H1 (cell line): ENCODE measurements around the gene SLC1A4. TPM values are rescaled to one million over a fixed set of nuclear protein-coding genes. Genes with fewer than 3 reads are reported as not detected.

ENCODE experiments used
- CTCF ChIA-PET: fragments of 300-600 bp; sonication (Branson Sonifier 250); formaldehyde crosslinking; loops from one replicate; lab custom pipeline; 2021; ENCODE audit not compliant: partially characterized antibody; lab: Charles Lee
- POLR2A ChIA-PET: fragments of 300-600 bp; sonication (Branson Sonifier 250); formaldehyde crosslinking; loops from one replicate; lab custom pipeline; 2021; ENCODE audit warnings: inconsistent platforms; ENCODE audit not compliant: partially characterized antibody; lab: Charles Lee
- DNase-seq, 2 experiments: peaks; one replicate each; pipeline versions ENCODE4 v3.0.0 to v3.0.0-alpha.2; 2010 to 2022; ENCODE audit warnings: low spot score in 2 of 2, low read depth in 1 of 2, mixed read lengths in 1 of 2
- FAIRE-seq: peaks from 2 replicates; lab custom pipeline; 2011; peaks lifted over from hg19 to GRCh38; lab: Jason Lieb, UNC
- H2AFZ ChIP-seq: 2 replicates; pipeline ENCODE4 v1.8.1; 2012; ENCODE audit warnings: low read length, inconsistent platforms
- H2AK5ac ChIP-seq: 2 replicates; pipeline ENCODE4 v1.6.1; 2013; ENCODE audit warnings: low read depth, low read length
- H2BK120ac ChIP-seq: replicated peaks from 2 replicates; pipeline ENCODE3; 2013; ENCODE audit warnings: low read depth, low read length, inconsistent platforms
- H2BK12ac ChIP-seq: 2 replicates; pipeline ENCODE4 v1.6.1; 2013; ENCODE audit warnings: low read depth, low read length
- H2BK15ac ChIP-seq: 2 replicates; pipeline ENCODE4 v1.6.1; 2013; ENCODE audit warnings: low read length
- H2BK20ac ChIP-seq: 2 replicates; pipeline ENCODE4 v1.6.1; 2013; ENCODE audit warnings: low read length
- H2BK5ac ChIP-seq: 2 replicates; pipeline ENCODE4 v1.6.1; 2013; ENCODE audit warnings: low read depth, low read length
- H3K14ac ChIP-seq: 2 replicates; pipeline ENCODE4 v1.6.1; 2013; ENCODE audit warnings: inconsistent platforms; ENCODE audit not compliant: insufficient read length
- H3K18ac ChIP-seq: 2 replicates; pipeline ENCODE4 v1.6.1; 2013; ENCODE audit warnings: low read length; ENCODE audit errors: extremely low read depth
- H3K23ac ChIP-seq: 2 replicates; pipeline ENCODE4 v1.6.1; 2013; ENCODE audit warnings: inconsistent platforms; ENCODE audit not compliant: insufficient read length
- H3K23me2 ChIP-seq: 2 replicates; pipeline ENCODE4 v1.6.1; 2013; ENCODE audit warnings: low read depth, low read length
- H3K27ac ChIP-seq: 2 replicates; pipeline ENCODE4 v1.6.1; 2011; ENCODE audit warnings: low read depth, low read length, inconsistent platforms
- H3K27me3 ChIP-seq, 4 experiments: replicated peaks in 1 of 4; 1 replicate in 1 of 4; 2 replicates in 3 of 4; pipeline versions ENCODE4 v1.6.1 to v1.8.1; 2011 to 2013; ENCODE audit warnings: low read length in 3 of 4, mild to moderate bottlenecking in 3 of 4, inconsistent platforms in 2 of 4, mixed read lengths in 2 of 4, moderate library complexity in 1 of 4; ENCODE audit not compliant: control insufficient read depth in 3 of 4, insufficient read depth in 3 of 4; ENCODE audit errors: extremely low read depth in 1 of 4
- H3K36me3 ChIP-seq, 4 experiments: 2 replicates each; pipeline versions ENCODE4 v1.6.1 to v1.8.1; 2011 to 2013; ENCODE audit warnings: mild to moderate bottlenecking in 4 of 4, low read length in 3 of 4, moderate library complexity in 2 of 4, control low read depth in 1 of 4, inconsistent platforms in 1 of 4; ENCODE audit not compliant: insufficient read depth in 4 of 4, control insufficient read depth in 2 of 4
- H3K4ac ChIP-seq: replicated peaks from 2 replicates; pipeline ENCODE3; 2013; ENCODE audit warnings: low read length, low read depth, mixed read lengths, inconsistent platforms; ENCODE audit not compliant: insufficient read length
- H3K4me1 ChIP-seq, 4 experiments: replicated peaks in 1 of 4; 1 replicate in 1 of 4; 2 replicates in 3 of 4; pipeline versions ENCODE4 v1.6.1 to v1.8.1; 2011 to 2013; ENCODE audit warnings: low read length in 3 of 4, inconsistent platforms in 2 of 4, mixed read lengths in 1 of 4; ENCODE audit not compliant: insufficient read depth in 4 of 4, control insufficient read depth in 3 of 4
- H3K4me2 ChIP-seq, 2 experiments: 2 replicates each; pipeline versions ENCODE4 v1.6.1 to v1.8.1; 2011 to 2013; ENCODE audit warnings: low read depth in 2 of 2, low read length in 2 of 2, control low read depth in 1 of 2, inconsistent platforms in 1 of 2, mild to moderate bottlenecking in 1 of 2; ENCODE audit not compliant: insufficient read depth in 1 of 2
- H3K4me3 ChIP-seq, 4 experiments: fragments of 200-600, 300-600 bp in 1 of 4; sonication (generic), shearing (Covaris generic), sonication (Bioruptor Twin) in 1 of 4; 2 replicates each; pipeline versions ENCODE4 v1.5.1 to v1.8.1; 2011 to 2016; ENCODE audit warnings: low read length in 4 of 4, low read depth in 3 of 4, control low read depth in 2 of 4, inconsistent platforms in 2 of 4, mild to moderate bottlenecking in 2 of 4, mixed read lengths in 1 of 4, moderate library complexity in 1 of 4; ENCODE audit not compliant: insufficient read depth in 2 of 4; ENCODE audit errors: extremely low read depth in 1 of 4
- H3K56ac ChIP-seq: replicated peaks from 2 replicates; pipeline ENCODE3; 2013; ENCODE audit warnings: low read depth, mild to moderate bottlenecking, mixed read lengths, low read length, inconsistent platforms; ENCODE audit not compliant: insufficient read length
- H3K79me1 ChIP-seq: 2 replicates; pipeline ENCODE4 v1.6.1; 2013; ENCODE audit warnings: low read depth, low read length, control low read depth
- H3K79me2 ChIP-seq, 2 experiments: 2 replicates each; pipeline versions ENCODE4 v1.6.1 to v1.8.1; 2012 to 2013; ENCODE audit warnings: low read length in 2 of 2, mild to moderate bottlenecking in 2 of 2, inconsistent platforms in 1 of 2; ENCODE audit not compliant: insufficient read depth in 2 of 2, control insufficient read depth in 1 of 2
- H3K9ac ChIP-seq, 4 experiments: replicated peaks in 1 of 4; 1 replicate in 1 of 4; 2 replicates in 3 of 4; pipeline versions ENCODE4 v1.6.1 to v1.8.1; 2011 to 2013; ENCODE audit warnings: low read depth in 3 of 4, low read length in 3 of 4, control low read depth in 2 of 4, mild to moderate bottlenecking in 2 of 4, moderate library complexity in 2 of 4, inconsistent platforms in 1 of 4; ENCODE audit errors: extremely low read depth in 1 of 4
- H3K9me3 ChIP-seq, 2 experiments: 2 replicates each; pipeline versions ENCODE4 v1.6.1 to v1.8.1; 2012 to 2013; ENCODE audit warnings: mild to moderate bottlenecking in 2 of 2, moderate library complexity in 2 of 2, control low read depth in 1 of 2, inconsistent platforms in 1 of 2, low read depth in 1 of 2, low read length in 1 of 2, mixed read lengths in 1 of 2; ENCODE audit not compliant: insufficient read depth in 2 of 2
- H4K20me1 ChIP-seq, 2 experiments: replicated peaks in 1 of 2; 2 replicates each; pipeline versions ENCODE3 to v1.8.1; 2011 to 2013; ENCODE audit warnings: inconsistent platforms in 2 of 2, low read length in 2 of 2, mild to moderate bottlenecking in 1 of 2; ENCODE audit not compliant: insufficient read depth in 2 of 2, control insufficient read depth in 1 of 2
- H4K5ac ChIP-seq: 2 replicates; pipeline ENCODE4 v1.6.1; 2013; ENCODE audit warnings: low read length, low read depth, mixed read lengths, inconsistent platforms; ENCODE audit not compliant: insufficient read length
- H4K8ac ChIP-seq: 2 replicates; pipeline ENCODE4 v1.8.0; 2013; ENCODE audit warnings: mild to moderate bottlenecking, moderate library complexity, low read length, inconsistent platforms; ENCODE audit not compliant: insufficient read depth; ENCODE audit errors: extremely low read depth
- H4K91ac ChIP-seq: replicated peaks from 2 replicates; pipeline ENCODE3; 2013; ENCODE audit warnings: low read length, mixed read lengths, inconsistent platforms; ENCODE audit not compliant: insufficient read length
- BACH1 ChIP-seq: IDR thresholded peaks from 2 replicates; pipeline ENCODE4 v1.6.1; 2012; ENCODE audit warnings: low read length, improper control_type of control experiment
- BCL11A ChIP-seq, 2 experiments: IDR thresholded peaks; one replicate each; pipeline ENCODE4 v1.6.1; 2011; ENCODE audit warnings: low read depth in 2 of 2, low read length in 2 of 2, mild to moderate bottlenecking in 2 of 2
- CHD1 ChIP-seq: IDR thresholded peaks from 2 replicates; pipeline ENCODE4 v1.6.1; 2012; ENCODE audit warnings: low read depth, low read length, improper control_type of control experiment
- CREB1 ChIP-seq: IDR thresholded peaks from 2 replicates; pipeline ENCODE4 v1.6.1; 2012; ENCODE audit warnings: inconsistent platforms
- EGR1 ChIP-seq: IDR thresholded peaks from 2 replicates; pipeline ENCODE4 v1.6.1; 2011; ENCODE audit warnings: low read depth, low read length, borderline replicate concordance
- EP300 ChIP-seq, 2 experiments: IDR thresholded peaks; 1 replicate in 1 of 2; 2 replicates in 1 of 2; pipeline ENCODE4 v1.6.1; 2011 to 2012; ENCODE audit warnings: low read depth in 2 of 2, low read length in 2 of 2, mild to moderate bottlenecking in 2 of 2, borderline replicate concordance in 1 of 2, inconsistent platforms in 1 of 2, moderate library complexity in 1 of 2
- HDAC2 ChIP-seq, 2 experiments: fragments of 300-600 bp in 1 of 2; sonication (generic) in 1 of 2; IDR thresholded peaks; 2 replicates each; pipeline ENCODE4 v1.6.1; 2011 to 2012; ENCODE audit warnings: low read depth in 2 of 2, low read length in 2 of 2, mild to moderate bottlenecking in 2 of 2, moderate library complexity in 2 of 2, borderline replicate concordance in 1 of 2, inconsistent platforms in 1 of 2
- JUN ChIP-seq: IDR thresholded peaks from 2 replicates; pipeline ENCODE4 v1.6.1; 2011; ENCODE audit warnings: low read depth, mild to moderate bottlenecking, improper control_type of control experiment, low read length
- KDM1A ChIP-seq: fragments of 200-600, 300-600 bp; sonication (generic); IDR thresholded peaks from 2 replicates; pipeline ENCODE4 v1.7.1; 2016; ENCODE audit warnings: mild to moderate bottlenecking, low read length, borderline replicate concordance
- POU5F1 ChIP-seq: IDR thresholded peaks from 2 replicates; pipeline ENCODE4 v1.6.1; 2011; ENCODE audit warnings: low read depth, mild to moderate bottlenecking, low read length, moderate library complexity
- SIN3A ChIP-seq, 2 experiments: IDR thresholded peaks in 1 of 2; conservative IDR thresholded peaks in 1 of 2; 2 replicates each; pipeline ENCODE4 v1.6.1; 2011 to 2012; ENCODE audit warnings: low read length in 2 of 2, improper control_type of control experiment in 1 of 2, low read depth in 1 of 2, mild to moderate bottlenecking in 1 of 2
- SIRT6 ChIP-seq: IDR thresholded peaks from one replicate; pipeline ENCODE4 v1.7.1; 2012; ENCODE audit warnings: low read length, inconsistent platforms
- SRF ChIP-seq: IDR thresholded peaks from 2 replicates; pipeline ENCODE4 v1.6.1; 2011; ENCODE audit warnings: mild to moderate bottlenecking, low read depth, low read length, moderate library complexity
- WGBS, 2 experiments: shearing (Covaris generic) in 1 of 2; methylation state at CpG; one replicate each; pipeline versions ENCODE4 v1.1.6 to v1.1.7; 2013 to 2015; ENCODE audit warnings: low lambda C conversion rate in 2 of 2, mixed read lengths in 2 of 2, inconsistent platforms in 1 of 2, low coverage in 1 of 2, missing lambda C conversion rate in 1 of 2; ENCODE audit not compliant: insufficient replicate concordance in 2 of 2, insufficient coverage in 1 of 2, insufficient read length in 1 of 2; ENCODE audit errors: extremely low coverage in 1 of 2, missing lambda C conversion rate in 1 of 2; 5-methylcytosine and 5-hydroxymethylcytosine counted together
- polyA plus RNA-seq, 7 experiments: library from polyadenylated mRNA; depleted of rRNA in 3 of 7; stranded (reverse) in 5 of 7; unstranded in 2 of 7; fragments of >200 nt in 5 of 7; fragments of 200-250 nt in 2 of 7; gene quantifications; 1 replicate in 5 of 7; 2 replicates in 1 of 7; 4 replicates in 1 of 7; pipeline versions ENCODE4 v1.2.1 to v1.2.3, GENCODE V29; 2011 to 2013; ENCODE audit warnings: missing spikeins in 2 of 7, mixed read lengths in 2 of 7
- total RNA-seq: library from RNA; stranded (reverse); fragmentation: NEBNext Ultra II Directional; extraction: Animal tissue kit (Norgen Biotek cat#: 25700); gene quantifications from 2 replicates; pipeline ENCODE4 v1.2.1, GENCODE V29; 2021

The SLC1A4 gene
- total and polyA plus RNA-seq, 2 of the 8 experiments (the other 6 are each of a cell fraction or from before 2014, with no cell fraction given) = 0.44 to 0.86 TPM

GRCh38 chr2:65003037-65003436 lies 13.8 kb downstream of the SLC1A4 start:
- H2BK20ac ChIP-seq = no peak overlapping the region
- no peak overlapping the region for H3K4ac ChIP-seq
- ChIA-PET CTCF (interaction anchor here (1.1 to 1.4 kb wide), 2 partner anchors 25 to 39 kb away, joined by 3 read pairs; no protein-coding TSS in a partner anchor), POLR2A (interaction anchor here (2.5 kb wide), 1 partner anchor 12 kb away, joined by 9 read pairs; no protein-coding TSS in a partner anchor)
- H3K23ac ChIP-seq = no peak overlapping the region
- H4K8ac ChIP-seq = no peak overlapping the region
- H2BK15ac ChIP-seq = no peak overlapping the region
- H3K79me1 ChIP-seq = no peaks in the 10 kb centered on the region
- no peak for TF ChIP-seq BACH1
- TF ChIP-seq HDAC2 (IDR thresholded peaks at IDR 0.05; ENCODE audit: borderline replicate concordance in 1 of 2, low read depth in 2 of 2, low read length in 2 of 2) = no peak
- TF ChIP-seq CREB1 = no peak
- no peak for TF ChIP-seq KDM1A
- TF ChIP-seq SIN3A (conservative IDR thresholded peaks at IDR 0.05 in 1 of 2, IDR thresholded peaks at IDR 0.05 in 1 of 2; ENCODE audit: low read depth in 1 of 2, low read length in 2 of 2) = no peak
- no peak for TF ChIP-seq SRF
- TF ChIP-seq BCL11A (IDR thresholded peaks at IDR 0.05; ENCODE audit: low read depth in 2 of 2, low read length in 2 of 2) = no peak
- TF ChIP-seq POU5F1 = no peak
- TF ChIP-seq EGR1 = no peak
- no peak for TF ChIP-seq JUN
- no peak for TF ChIP-seq EP300 (IDR thresholded peaks at IDR 0.05; ENCODE audit: borderline replicate concordance in 1 of 2, low read depth in 2 of 2, low read length in 2 of 2)
- TF ChIP-seq CHD1 = no peak
- no peak for TF ChIP-seq SIRT6
- WGBS, 2 experiments = 85% methylated on average over 3 of the region's 3 CpGs; no CpG with 5 or more reads in 1 of the 2 experiments
- H2AFZ ChIP-seq = no peak overlapping the region
- H2BK5ac ChIP-seq = no peak overlapping the region
- no peaks in the 10 kb centered on the region for H3K36me3 ChIP-seq
- H2BK120ac ChIP-seq = no peak overlapping the region
- no peak overlapping the region for H2BK12ac ChIP-seq
- H3K9me3 ChIP-seq = no peaks in the 10 kb centered on the region
- no peaks in the 10 kb centered on the region for H3K23me2 ChIP-seq
- no peaks in the 10 kb centered on the region for H3K79me2 ChIP-seq
- DNase-seq (no peak), FAIRE-seq (no peak)
- H3K9ac ChIP-seq = no peak overlapping the region
- peaks cover 0 to 5% (median 0%) of the 10 kb centered on the region in 4 experiments; a peak in 1 of 7 replicates for H3K4me1 ChIP-seq
- no peaks in the 10 kb centered on the region for H3K27me3 ChIP-seq
- no peak overlapping the region for H4K91ac ChIP-seq
- no peak overlapping the region for H3K56ac ChIP-seq
- no peaks in the 10 kb centered on the region for H4K20me1 ChIP-seq
- no peak overlapping the region for H3K18ac ChIP-seq
- no peak overlapping the region for H2AK5ac ChIP-seq
- no peak overlapping the region for H4K5ac ChIP-seq
- H3K4me2 ChIP-seq = no peak overlapping the region
- H3K27ac ChIP-seq = no peak overlapping the region
- H3K14ac ChIP-seq = no peak overlapping the region
- no peak overlapping the region for H3K4me3 ChIP-seq
